Breast epithelium (tissue), 4 donors: ENCODE results near the gene TDG. TPM values are rescaled to one million over a fixed set of nuclear protein-coding genes. Genes with fewer than 3 reads are reported as not detected.
"Not testable (repeated sequence)": the region's sequence is repeated elsewhere in the genome, so short reads cannot be mapped to it uniquely, and the experiment has no call there.

Experiments used
- DNase-seq, 2 donors: peaks; one replicate each; pipeline ENCODE4 v3.0.0-alpha.2; 2019; ENCODE audit warnings: low spot score in 2 of 2
- H3K27ac ChIP-seq, 2 donors: fragments of 200-600 bp; sonication (generic) in 1 of 2; one replicate each; pipeline ENCODE4 v1.5.1; 2016 to 2019; ENCODE audit warnings: mild to moderate bottlenecking in 1 of 2
- H3K27me3 ChIP-seq, 2 donors: fragments of 200-600 bp; sonication (generic) in 1 of 2; one replicate each; pipeline versions ENCODE4 v1.5.1 to v1.6.0; 2017 to 2019; ENCODE audit warnings: control low read depth in 1 of 2, mild to moderate bottlenecking in 1 of 2
- H3K36me3 ChIP-seq: fragments of 200-600 bp; one replicate; pipeline ENCODE4 v1.5.1; 2019
- H3K4me1 ChIP-seq, 2 donors: fragments of 200-600 bp; sonication (generic); one replicate each; pipeline ENCODE4 v1.5.1; 2016 to 2019; ENCODE audit warnings: control low read depth in 1 of 2
- H3K4me3 ChIP-seq, 3 donors: fragments of 200-600 bp; sonication (generic); 1 replicate in 2 of 3; 2 replicates in 1 of 3; pipeline ENCODE4 v1.5.1; 2016 to 2019; ENCODE audit warnings: mild to moderate bottlenecking in 3 of 3, moderate library complexity in 2 of 3
- H3K9me3 ChIP-seq, 2 donors: fragments of 200-600 bp; sonication (generic) in 1 of 2; one replicate each; pipeline ENCODE4 v1.5.1; 2016 to 2019; ENCODE audit warnings: control low read depth in 1 of 2
- CTCF ChIP-seq, 3 donors: fragments of 450-650 bp; IDR thresholded peaks; one replicate each; pipeline ENCODE4 v1.5.1; 2016 to 2017; ENCODE audit warnings: antibody characterized with exemption in 3 of 3, mild to moderate bottlenecking in 3 of 3, moderate library complexity in 3 of 3
- POLR2A ChIP-seq: fragments of 450-650 bp; IDR thresholded peaks from one replicate; pipeline ENCODE4 v1.6.1; 2016; ENCODE audit warnings: antibody characterized with exemption, mild to moderate bottlenecking, moderate library complexity
- POLR2AphosphoS5 ChIP-seq, 3 donors: sonication (generic); formaldehyde crosslinking; IDR thresholded peaks; one replicate each; pipeline ENCODE4 v1.6.1; 2017; ENCODE audit warnings: antibody characterized with exemption in 3 of 3
- intact Hi-C: fragments of 100-400 bp; cut with DNase I; formaldehyde crosslinking; loops from one replicate; pipeline ENCODE4 v1.15.1; 2023; ENCODE audit warnings: low total_unique reads
- total RNA-seq, 3 donors: library from RNA; depleted of rRNA; stranded (reverse); fragments of >200 nt; gene quantifications; one replicate each; pipeline ENCODE4 v1.1.0, GENCODE V29; 2016

Gene TDG
- total RNA-seq, 3 donors from 2014 or later, result 14.4 to 37.5 (median 29.8) TPM

- no peaks in the 10 kb centered on the region for H3K9me3 ChIP-seq
- TF ChIP-seq CTCF (IDR thresholded peaks at IDR 0.05) (no peak), POLR2AphosphoS5 (IDR thresholded peaks at IDR 0.05) (no peak), POLR2A (no peak)
- no peaks in the 10 kb centered on the region for H3K36me3 ChIP-seq
- no peak for DNase-seq
- no peaks in the 10 kb centered on the region for H3K4me1 ChIP-seq
- intact Hi-C loops, result no loop called here
- H3K27me3 ChIP-seq, result no peaks in the 10 kb centered on the region
- no peak overlapping the region for H3K27ac ChIP-seq
- no peak overlapping the region for H3K4me3 ChIP-seq
These were observed 41.3 kb downstream of the TDG start for GRCh38 chr12:104006929-104007328.

GRCh38 chr12:104010121-104010520 is 44.4 kb downstream of the TDG start:
- TF ChIP-seq CTCF (IDR thresholded peaks at IDR 0.05) (no peak), POLR2A (no peak), POLR2AphosphoS5 (IDR thresholded peaks at IDR 0.05) (no peak)
- H3K27ac ChIP-seq, result no peak overlapping the region
- no peaks in the 10 kb centered on the region for H3K36me3 ChIP-seq
- no peaks in the 10 kb centered on the region for H3K27me3 ChIP-seq
- H3K4me3 ChIP-seq, result no peak overlapping the region
- no peak for DNase-seq
- intact Hi-C loops, result no loop called here
- no peaks in the 10 kb centered on the region for H3K4me1 ChIP-seq
- no peaks in the 10 kb centered on the region for H3K9me3 ChIP-seq

GRCh38 chr12:104010606-104011169 is 45.0 kb downstream of the TDG start:
- H3K27me3 ChIP-seq, result no peaks in the 10 kb centered on the region
- intact Hi-C loops, result no loop called here
- no peaks in the 10 kb centered on the region for H3K36me3 ChIP-seq
- DNase-seq, result no peak
- H3K27ac ChIP-seq, result peak overlapping the region in 1 of 2 donors; percentile 32
- H3K4me1 ChIP-seq, result no peaks in the 10 kb centered on the region
- TF ChIP-seq POLR2A (no peak), POLR2AphosphoS5 (IDR thresholded peaks at IDR 0.05) (no peak), CTCF (IDR thresholded peaks at IDR 0.05) (no peak)
- H3K4me3 ChIP-seq, result no peak overlapping the region
- H3K9me3 ChIP-seq, result no peaks in the 10 kb centered on the region

GRCh38 chr12:104011253-104011652 is 45.6 kb downstream of the TDG start:
- intact Hi-C loops, result no loop called here

GRCh38 chr12:104012331-104012730 is 46.7 kb downstream of the TDG start:
- Histone ChIP-seq H3K4me3 (no peak overlapping the region), H3K4me1 (no peaks in the 10 kb centered on the region), H3K27me3 (no peaks in the 10 kb centered on the region), H3K36me3 (no peaks in the 10 kb centered on the region), H3K27ac (no peak overlapping the region), H3K9me3 (no peaks in the 10 kb centered on the region)
- intact Hi-C loops, result no loop called here
- TF ChIP-seq CTCF (IDR thresholded peaks at IDR 0.05), result no peak
- TF ChIP-seq POLR2AphosphoS5 (IDR thresholded peaks at IDR 0.05), result no peak
- TF ChIP-seq POLR2A, result no peak
- no peak for DNase-seq

More at GRCh38 chr12:104011253-104011652, 45.6 kb downstream of the TDG start:
- peak overlapping the region in 1 of 2 donors; percentile 32 for H3K27ac ChIP-seq
- H3K4me1 ChIP-seq, result no peaks in the 10 kb centered on the region
- no peaks in the 10 kb centered on the region for H3K27me3 ChIP-seq
- no peak overlapping the region for H3K4me3 ChIP-seq
- no peak for DNase-seq
- TF ChIP-seq POLR2A (no peak), CTCF (IDR thresholded peaks at IDR 0.05) (no peak), POLR2AphosphoS5 (IDR thresholded peaks at IDR 0.05) (no peak)
- H3K9me3 ChIP-seq, result no peaks in the 10 kb centered on the region
- H3K36me3 ChIP-seq, result no peaks in the 10 kb centered on the region

GRCh38 chr12:104021862-104022261 is 56.2 kb downstream of the TDG start:
- H3K4me3 ChIP-seq, H3K27me3 ChIP-seq, H3K36me3 ChIP-seq, intact Hi-C loops, H3K4me1 ChIP-seq, H3K27ac ChIP-seq, H3K9me3 ChIP-seq, DNase-seq: not testable (repeated sequence)
